ENCODE results near the gene MEGF9. TPM values are rescaled to one million over a fixed set of nuclear protein-coding genes. Genes with fewer than 3 reads are reported as not detected.

Gene MEGF9
- total and polyA plus RNA-seq, 4 donors: 15.5 to 27.4 (median 19.3) TPM

GRCh38 chr9:120567081-120567480 lies 147.2 kb downstream of the MEGF9 start:
- no peak overlapping the region for H3K4me3 ChIP-seq (ENCODE audit: low read depth in 1 of 3, low read length in 3 of 3)
- TF ChIP-seq RXRA (IDR thresholded peaks at IDR 0.05): no peak
- TF ChIP-seq SP1 (IDR thresholded peaks at IDR 0.05): no peak
- TF ChIP-seq TAF1 (conservative IDR thresholded peaks at IDR 0.05): no peak
- no peak for TF ChIP-seq EGR1 (IDR thresholded peaks at IDR 0.05; ENCODE audit: low read depth in 2 of 2)
- TF ChIP-seq HNF4G (IDR thresholded peaks at IDR 0.05): no peak
- TF ChIP-seq GABPA (IDR thresholded peaks at IDR 0.05 in 1 of 2, conservative IDR thresholded peaks at IDR 0.05 in 1 of 2): no peak
- TF ChIP-seq ATF3 (IDR thresholded peaks at IDR 0.05): no peak
- no peak for TF ChIP-seq RAD21 (IDR thresholded peaks at IDR 0.05)
- no peak for TF ChIP-seq NR2F2 (IDR thresholded peaks at IDR 0.05)
- TF ChIP-seq ZBTB33 (IDR thresholded peaks at IDR 0.05): no peak
- TF ChIP-seq FOXA2 (IDR thresholded peaks at IDR 0.05): no peak
- TF ChIP-seq FOXA1 (IDR thresholded peaks at IDR 0.05): no peak
- no peak for TF ChIP-seq REST (IDR thresholded peaks at IDR 0.05)
- TF ChIP-seq CTCF (IDR thresholded peaks at IDR 0.05; ENCODE audit: low read depth, low read length, missing input control): no peak
- TF ChIP-seq MAX (IDR thresholded peaks at IDR 0.05): no peak
- H3K4me1 ChIP-seq (ENCODE audit: control insufficient read depth in 4 of 4, insufficient read depth in 4 of 4, low read length in 3 of 4): peaks cover 4 to 22% (median 15%) of the 10 kb centered on the region in 4 donors
- peaks cover 2 to 27% (median 21%) of the 10 kb centered on the region in 4 donors for H3K36me3 ChIP-seq (ENCODE audit: control insufficient read depth in 4 of 4, insufficient read depth in 3 of 4, low read depth in 1 of 4, low read length in 3 of 4)
- H3K9ac ChIP-seq (ENCODE audit: low read depth in 1 of 2, low read length in 2 of 2): no peak overlapping the region
- no peak overlapping the region for H3K27ac ChIP-seq (ENCODE audit: low read depth in 1 of 2, low read length in 2 of 2)
- 98% methylated on average over 3 of the region's 3 CpGs for WGBS
- no peaks in the 10 kb centered on the region for H3K27me3 ChIP-seq (ENCODE audit: control insufficient read depth in 4 of 4, insufficient read depth in 4 of 4, low read length in 3 of 4)
- no peak for DNase-seq (ENCODE audit: low spot score)
- no peaks in the 10 kb centered on the region for H3K9me3 ChIP-seq (ENCODE audit: control insufficient read depth in 4 of 4, low read length in 3 of 4)

GRCh38 chr9:120564589-120564988 lies 149.7 kb downstream of the MEGF9 start:
- no peak overlapping the region for H3K9ac ChIP-seq (ENCODE audit: low read depth in 1 of 2, low read length in 2 of 2)
- WGBS: 99% methylated on average over 3 of the region's 3 CpGs
- peaks cover 0 to 9% (median 3%) of the 10 kb centered on the region in 4 donors for H3K4me1 ChIP-seq (ENCODE audit: control insufficient read depth in 4 of 4, insufficient read depth in 4 of 4, low read length in 3 of 4)
- H3K27ac ChIP-seq (ENCODE audit: low read depth in 1 of 2, low read length in 2 of 2): no peak overlapping the region
- H3K27me3 ChIP-seq (ENCODE audit: control insufficient read depth in 4 of 4, insufficient read depth in 4 of 4, low read length in 3 of 4): no peaks in the 10 kb centered on the region
- TF ChIP-seq FOXA2 (IDR thresholded peaks at IDR 0.05) (no peak), GABPA (IDR thresholded peaks at IDR 0.05 in 1 of 2, conservative IDR thresholded peaks at IDR 0.05 in 1 of 2) (no peak), EGR1 (IDR thresholded peaks at IDR 0.05; ENCODE audit: low read depth in 2 of 2) (no peak), MAX (IDR thresholded peaks at IDR 0.05) (no peak), CTCF (IDR thresholded peaks at IDR 0.05; ENCODE audit: low read depth, low read length, missing input control) (no peak), YY1 (IDR thresholded peaks at IDR 0.05) (no peak), RXRA (IDR thresholded peaks at IDR 0.05) (no peak), ATF3 (IDR thresholded peaks at IDR 0.05) (no peak)
- peaks cover 2 to 25% (median 17%) of the 10 kb centered on the region in 4 donors for H3K36me3 ChIP-seq (ENCODE audit: control insufficient read depth in 4 of 4, insufficient read depth in 3 of 4, low read depth in 1 of 4, low read length in 3 of 4)
- H3K9me3 ChIP-seq (ENCODE audit: control insufficient read depth in 4 of 4, low read length in 3 of 4): no peaks in the 10 kb centered on the region
- DNase-seq (ENCODE audit: low spot score): no peak
- no peak overlapping the region for H3K4me3 ChIP-seq (ENCODE audit: low read depth in 1 of 3, low read length in 3 of 3)
